Choroid plexus epithelial cell (primary cell): ENCODE measurements around the gene SLC8A3.
A peak's percentile ranks its signal among the peaks of the same experiment; 100 is the strongest.

Experiments
- DNase-seq: peaks from one replicate; pipeline ENCODE4 v3.0.0-alpha.2; 2010; ENCODE audit warnings: low read depth
- H3K4me3 ChIP-seq: 2 replicates; pipeline ENCODE4 v1.5.1; 2011; ENCODE audit warnings: low read depth, mild to moderate bottlenecking, control low read depth, low read length, moderate library complexity
- CTCF ChIP-seq: conservative IDR thresholded peaks from 2 replicates; pipeline ENCODE4 v1.5.1; 2011; ENCODE audit warnings: low read depth, mild to moderate bottlenecking, control low read depth, inconsistent platforms, low read length, moderate library complexity

The SLC8A3 gene

DNA sequence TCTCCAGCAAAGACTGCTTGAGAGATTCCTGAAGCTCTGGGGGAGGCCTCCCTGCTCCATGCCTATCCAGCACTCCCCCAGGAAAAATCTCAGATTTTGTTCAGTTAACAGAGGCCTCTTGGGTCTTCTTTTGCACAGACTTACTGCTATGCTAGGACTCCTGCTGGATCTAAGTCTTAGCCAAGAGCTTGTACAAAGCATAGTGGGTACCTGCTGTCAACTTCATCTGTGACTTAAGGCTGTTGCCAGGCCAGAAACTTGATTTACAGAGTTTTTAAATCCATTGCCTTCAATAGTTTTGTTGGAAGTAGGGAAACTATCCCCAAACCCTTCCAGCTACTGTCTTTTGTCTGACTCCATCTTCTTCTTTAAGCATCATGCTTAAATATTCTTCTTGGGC lies 169.1 kb downstream of the SLC8A3 start:
- H3K4me3 ChIP-seq = no peak overlapping the region
- no peak for TF ChIP-seq CTCF
- no peak for DNase-seq

GRCh38 chr14:70018713-70019211 lies 170.0 kb downstream of the SLC8A3 start:
- no peak overlapping the region for H3K4me3 ChIP-seq
- DNase-seq = peak; percentile 90
- TF ChIP-seq CTCF = no peak

- DNase-seq = no peak
- H3K4me3 ChIP-seq = no peak overlapping the region
- peak; percentile 6 for TF ChIP-seq CTCF
Measured at GRCh38 chr14:70018230-70018629, 170.5 kb downstream of the SLC8A3 start.

DNA sequence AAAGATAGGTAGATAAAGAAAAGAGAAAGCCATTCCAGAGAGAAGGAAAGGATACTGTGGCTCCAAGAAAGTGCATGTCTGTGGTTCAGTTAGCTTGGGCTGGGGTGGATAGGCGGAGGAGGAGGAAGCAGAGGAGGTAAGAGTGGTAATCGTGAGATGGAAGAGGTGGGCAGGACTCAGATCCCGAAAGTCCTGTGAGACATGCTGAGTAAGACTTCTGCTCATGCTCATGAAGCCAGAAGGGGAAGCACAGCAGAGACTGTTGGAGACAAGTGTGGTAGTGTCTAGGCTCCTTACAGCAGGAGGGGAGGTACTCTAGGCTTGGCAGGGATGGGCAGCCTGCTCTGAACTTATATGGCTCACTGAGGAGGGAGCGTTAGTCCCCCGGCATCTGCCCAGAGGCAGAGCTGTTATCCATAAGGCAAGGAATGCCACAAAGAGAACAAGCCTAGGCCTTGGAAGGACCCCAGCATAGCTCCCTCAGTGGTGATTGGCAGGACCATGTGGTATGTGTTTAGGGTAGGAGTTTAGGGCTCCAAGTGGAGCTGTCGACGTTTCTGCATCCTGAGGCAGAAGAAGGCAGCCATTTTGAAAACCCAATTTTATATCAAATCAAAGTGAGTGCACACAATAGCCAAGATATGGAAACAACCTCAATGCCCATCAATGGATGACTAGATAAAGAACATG lies 174.2 kb downstream of the SLC8A3 start:
- no peak for TF ChIP-seq CTCF
- no peak overlapping the region for H3K4me3 ChIP-seq
- no peak for DNase-seq

GRCh38 chr14:70013271-70013873 lies 175.4 kb downstream of the SLC8A3 start:
- H3K4me3 ChIP-seq = no peak overlapping the region
- peak; percentile 66 for DNase-seq
- peak; percentile 98 for TF ChIP-seq CTCF

GRCh38 chr14:70011708-70012107 lies 177.0 kb downstream of the SLC8A3 start:
- no peak for DNase-seq
- TF ChIP-seq CTCF = no peak
- no peak overlapping the region for H3K4me3 ChIP-seq

DNA sequence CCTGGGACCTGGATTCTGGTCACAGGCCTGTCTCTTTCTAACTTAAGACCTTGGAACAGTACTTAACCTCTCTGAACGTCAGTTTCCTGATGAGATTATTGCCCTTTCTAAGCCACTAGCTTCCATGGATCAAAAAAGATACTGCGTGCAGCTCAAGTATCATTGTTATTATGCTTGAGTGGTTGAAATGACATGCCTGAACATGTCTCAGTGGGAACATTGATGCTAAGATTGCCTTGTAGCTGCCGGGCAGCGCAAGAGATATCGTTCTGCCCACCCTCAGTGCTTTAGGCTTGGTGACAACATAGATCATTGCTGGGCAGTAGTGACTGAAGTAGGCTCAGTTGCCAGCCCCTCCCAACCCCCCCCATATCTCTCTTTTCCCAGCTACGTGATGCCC lies 177.7 kb downstream of the SLC8A3 start:
- H3K4me3 ChIP-seq = no peak overlapping the region
- DNase-seq = no peak
- TF ChIP-seq CTCF = no peak
